Stomach (tissue), 4 donors: Measurements from ENCODE around the gene SRI.

Source experiments
- CTCF ChIP-seq, 7 experiments: fragments of 450-650 bp in 4 of 7; fragments of 200-600 bp in 3 of 7; sonication (generic) in 3 of 7; IDR thresholded peaks; one replicate each; pipeline ENCODE4 v1.5.1; 2016 to 2019; ENCODE audit warnings: antibody characterized with exemption in 7 of 7, control low read depth in 2 of 7, mild to moderate bottlenecking in 1 of 7
- POLR2A ChIP-seq, 4 donors: fragments of 450-650 bp; IDR thresholded peaks; one replicate each; pipeline ENCODE4 v1.6.1; 2016; ENCODE audit warnings: antibody characterized with exemption in 4 of 4, control low read depth in 2 of 4, mild to moderate bottlenecking in 1 of 4, moderate library complexity in 1 of 4

- TF ChIP-seq CTCF (IDR thresholded peaks at IDR 0.05), result no peak
- no peak for TF ChIP-seq POLR2A (IDR thresholded peaks at IDR 0.05)
Measured at GRCh38 chr7:88203401-88203800, 16.4 kb downstream of the SRI start.
